Measurements from ENCODE around the gene RREB1. TPM values are rescaled to one million over a fixed set of nuclear protein-coding genes. Genes with fewer than 3 reads are reported as not detected.

Gene RREB1
- total RNA-seq, 1 donor from 2014 or later: 16.6 TPM

DNA sequence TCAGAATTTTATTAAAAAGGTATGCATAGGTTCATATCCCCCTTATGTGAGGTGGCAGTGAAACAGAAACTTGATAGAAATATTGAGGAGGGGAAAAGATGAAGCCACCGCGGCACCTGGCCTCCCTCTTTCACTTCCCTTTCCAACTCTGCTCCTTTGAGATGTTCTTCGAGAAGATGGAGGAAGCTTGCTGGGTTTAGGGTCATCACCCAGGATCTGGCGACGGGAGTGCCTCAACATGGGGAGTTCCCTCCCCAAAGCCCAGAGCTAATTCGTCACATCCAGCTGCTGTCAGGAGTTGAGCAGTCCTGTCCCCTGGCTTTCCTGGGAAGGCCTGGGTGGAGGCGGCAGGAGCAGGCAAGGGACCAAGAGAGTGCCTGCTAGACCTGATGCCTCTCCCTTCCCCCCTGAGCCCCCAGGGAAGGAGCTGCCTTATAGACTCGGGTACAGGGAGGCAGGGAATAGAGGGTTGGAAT lies 29.1 kb downstream of the RREB1 start:
- TF ChIP-seq, protein P1, sequence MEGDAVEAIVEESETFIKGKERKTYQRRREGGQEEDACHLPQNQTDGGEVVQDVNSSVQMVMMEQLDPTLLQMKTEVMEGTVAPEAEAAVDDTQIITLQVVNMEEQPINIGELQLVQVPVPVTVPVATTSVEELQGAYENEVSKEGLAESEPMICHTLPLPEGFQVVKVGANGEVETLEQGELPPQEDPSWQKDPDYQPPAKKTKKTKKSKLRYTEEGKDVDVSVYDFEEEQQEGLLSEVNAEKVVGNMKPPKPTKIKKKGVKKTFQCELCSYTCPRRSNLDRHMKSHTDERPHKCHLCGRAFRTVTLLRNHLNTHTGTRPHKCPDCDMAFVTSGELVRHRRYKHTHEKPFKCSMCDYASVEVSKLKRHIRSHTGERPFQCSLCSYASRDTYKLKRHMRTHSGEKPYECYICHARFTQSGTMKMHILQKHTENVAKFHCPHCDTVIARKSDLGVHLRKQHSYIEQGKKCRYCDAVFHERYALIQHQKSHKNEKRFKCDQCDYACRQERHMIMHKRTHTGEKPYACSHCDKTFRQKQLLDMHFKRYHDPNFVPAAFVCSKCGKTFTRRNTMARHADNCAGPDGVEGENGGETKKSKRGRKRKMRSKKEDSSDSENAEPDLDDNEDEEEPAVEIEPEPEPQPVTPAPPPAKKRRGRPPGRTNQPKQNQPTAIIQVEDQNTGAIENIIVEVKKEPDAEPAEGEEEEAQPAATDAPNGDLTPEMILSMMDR (IDR thresholded peaks at IDR 0.05; ENCODE audit: insufficient read depth, low read length, severe bottlenecking): no peak
- no peaks in the 10 kb centered on the region for H3K27me3 ChIP-seq (ENCODE audit: control insufficient read depth, insufficient read depth, low read length)
- no peak overlapping the region for H3K4me3 ChIP-seq (ENCODE audit: low read depth, low read length)
- H3K36me3 ChIP-seq (ENCODE audit: control insufficient read depth, insufficient read depth, low read length): peaks cover 2% of the 10 kb centered on the region
- DNase-seq (ENCODE audit: low read depth) (no peak), FAIRE-seq (no peak)

DNA sequence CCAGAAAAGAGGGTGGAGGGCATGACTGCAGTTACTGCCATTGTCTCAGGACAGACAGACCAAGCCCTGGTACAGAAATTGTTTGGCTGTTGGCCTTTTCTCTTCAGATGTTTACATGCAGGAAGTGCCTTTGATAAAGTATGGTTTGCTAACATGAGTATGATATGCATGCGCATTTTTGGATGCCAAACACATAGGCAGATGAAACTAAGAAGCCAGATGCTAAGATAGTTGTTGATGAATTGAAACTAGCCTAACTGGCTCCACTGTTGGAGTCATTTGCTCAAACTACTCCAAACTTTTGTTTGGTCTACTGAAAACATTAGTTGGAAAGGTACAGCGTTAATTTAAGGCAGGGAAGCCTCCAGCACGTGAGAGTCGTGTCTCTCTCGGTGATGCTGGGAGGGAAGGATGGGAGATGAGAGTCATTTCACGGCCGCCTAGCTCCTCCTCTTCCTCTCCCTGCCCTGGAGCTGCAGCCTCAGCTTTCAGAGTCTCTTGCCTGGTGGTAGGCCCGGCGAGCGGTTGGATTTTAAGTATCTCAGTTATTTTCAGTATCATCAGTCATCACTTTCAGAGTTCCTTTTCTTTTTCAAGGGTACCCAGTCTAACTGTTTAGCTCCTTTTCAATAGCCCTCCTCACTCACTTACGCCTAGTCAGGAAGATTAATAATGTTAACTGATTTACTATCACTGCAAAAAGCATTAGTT lies 29.7 kb downstream of the RREB1 start:
- Histone ChIP-seq H3K36me3 (ENCODE audit: control insufficient read depth, insufficient read depth, low read length) (peaks cover 3% of the 10 kb centered on the region), H3K4me3 (ENCODE audit: low read depth, low read length) (no peak overlapping the region), H3K27me3 (ENCODE audit: control insufficient read depth, insufficient read depth, low read length) (no peaks in the 10 kb centered on the region)
- DNase-seq (ENCODE audit: low read depth): no peak
- no peak for FAIRE-seq
- TF ChIP-seq, protein P1 (IDR thresholded peaks at IDR 0.05; ENCODE audit: insufficient read depth, low read length, severe bottlenecking): no peak

DNA sequence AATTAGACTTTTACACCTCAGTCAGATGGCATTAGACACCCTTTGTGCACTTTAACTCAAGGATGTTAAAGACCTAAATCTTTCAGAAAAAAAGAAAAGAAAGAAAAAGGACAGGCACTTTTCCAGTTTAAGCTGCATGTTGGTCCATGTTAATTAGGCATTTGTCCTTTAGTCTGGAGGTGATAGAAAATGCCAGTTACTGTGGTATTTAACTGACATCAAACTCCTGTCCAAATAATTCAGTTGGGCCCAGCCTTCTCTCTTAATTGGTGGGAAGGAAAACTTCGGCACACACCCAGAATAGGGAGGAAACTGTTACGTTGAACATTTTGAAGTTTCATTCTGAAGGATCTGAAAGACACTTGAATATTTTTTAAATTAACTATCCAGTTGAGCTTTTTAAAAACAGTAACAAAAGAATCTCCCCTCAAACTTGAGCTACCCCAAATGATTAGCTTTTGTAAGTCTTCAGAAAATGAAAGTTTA lies 30.3 kb downstream of the RREB1 start:
- TF ChIP-seq, protein P1 (IDR thresholded peaks at IDR 0.05; ENCODE audit: insufficient read depth, low read length, severe bottlenecking): no peak
- H3K36me3 ChIP-seq (ENCODE audit: control insufficient read depth, insufficient read depth, low read length): peaks cover 1% of the 10 kb centered on the region
- no peak for DNase-seq (ENCODE audit: low read depth)
- H3K4me3 ChIP-seq (ENCODE audit: low read depth, low read length): no peak overlapping the region
- FAIRE-seq: no peak
- no peaks in the 10 kb centered on the region for H3K27me3 ChIP-seq (ENCODE audit: control insufficient read depth, insufficient read depth, low read length)

DNA sequence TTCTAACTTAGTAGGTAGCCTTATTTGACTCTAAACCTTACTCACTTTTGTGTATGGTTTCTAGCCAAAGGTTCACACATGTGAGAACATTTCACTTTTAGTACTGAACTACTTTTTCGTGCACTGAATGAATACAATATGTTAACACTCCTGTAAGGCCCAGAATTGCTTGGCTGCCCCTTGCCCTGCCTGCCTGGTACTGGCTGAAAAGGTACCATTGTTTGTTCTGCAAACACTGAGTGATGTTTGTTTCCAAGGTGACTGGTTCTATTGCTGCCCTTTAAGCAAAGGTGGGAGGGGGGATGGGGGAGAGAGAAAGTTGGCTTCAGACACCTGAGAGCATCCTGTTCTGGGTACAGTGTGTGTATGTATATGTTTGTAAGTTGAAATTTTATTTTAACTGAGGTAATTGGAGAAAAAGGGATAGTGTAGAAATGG lies 31.2 kb downstream of the RREB1 start:
- FAIRE-seq (no peak), DNase-seq (ENCODE audit: low read depth) (peak; percentile 50)
- TF ChIP-seq, protein P1 (IDR thresholded peaks at IDR 0.05; ENCODE audit: insufficient read depth, low read length, severe bottlenecking): no peak
- Histone ChIP-seq H3K36me3 (ENCODE audit: control insufficient read depth, insufficient read depth, low read length) (peaks cover 1% of the 10 kb centered on the region), H3K27me3 (ENCODE audit: control insufficient read depth, insufficient read depth, low read length) (no peaks in the 10 kb centered on the region), H3K4me3 (ENCODE audit: low read depth, low read length) (no peak overlapping the region)

DNA sequence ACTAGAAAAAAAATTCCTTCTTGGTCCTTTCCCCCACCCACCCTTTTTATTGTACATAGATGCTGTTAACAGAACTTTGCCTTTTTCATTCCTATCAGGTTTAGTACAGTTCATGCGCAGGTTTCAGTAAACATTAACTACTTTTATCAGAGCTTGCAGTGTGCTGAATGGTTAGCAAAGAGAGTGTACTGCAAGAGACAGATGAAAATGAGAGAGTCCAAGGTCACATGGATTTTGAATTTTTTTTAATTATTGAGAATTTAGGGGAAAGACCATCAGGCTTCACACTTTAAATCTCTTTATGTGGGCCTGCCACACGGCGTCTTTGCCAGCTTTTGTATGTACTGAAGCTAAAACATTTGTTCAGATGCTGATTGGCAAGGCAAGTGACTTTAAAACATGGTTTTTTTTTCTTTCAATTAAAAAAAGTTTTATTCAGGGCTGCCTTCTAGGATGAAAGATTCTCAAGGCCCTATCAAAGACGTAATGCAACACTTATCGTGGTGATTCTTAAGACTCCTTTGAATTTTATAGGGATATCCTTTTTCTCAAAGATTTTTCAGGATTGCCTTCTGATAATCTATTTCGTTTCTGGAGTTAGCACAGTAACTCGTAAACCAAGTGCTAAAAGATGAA lies 32.2 kb downstream of the RREB1 start:
- FAIRE-seq: no peak

More for the DNA sequence above, 32.2 kb downstream of the RREB1 start:
- no peak for DNase-seq (ENCODE audit: low read depth)
- TF ChIP-seq, protein P1 (IDR thresholded peaks at IDR 0.05; ENCODE audit: insufficient read depth, low read length, severe bottlenecking): no peak
- Histone ChIP-seq H3K4me3 (ENCODE audit: low read depth, low read length) (no peak overlapping the region), H3K36me3 (ENCODE audit: control insufficient read depth, insufficient read depth, low read length) (peaks cover 1% of the 10 kb centered on the region), H3K27me3 (ENCODE audit: control insufficient read depth, insufficient read depth, low read length) (no peaks in the 10 kb centered on the region)

Measured in bronchial epithelial cell (primary cell).